NCI-H2029 (cell line): Measurements from ENCODE around the gene RTP2.

Experiments
- DNase-seq: peaks from one replicate; lab custom pipeline; 2025; lab: John Stamatoyannopoulos, UW

RTP2 gene, protein sequence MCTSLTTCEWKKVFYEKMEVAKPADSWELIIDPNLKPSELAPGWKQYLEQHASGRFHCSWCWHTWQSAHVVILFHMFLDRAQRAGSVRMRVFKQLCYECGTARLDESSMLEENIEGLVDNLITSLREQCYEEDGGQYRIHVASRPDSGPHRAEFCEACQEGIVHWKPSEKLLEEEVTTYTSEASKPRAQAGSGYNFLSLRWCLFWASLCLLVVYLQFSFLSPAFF

GRCh38 chr3:187702507-187703033, at the start of gene RTP2:
RTP2 (minus strand) TSS chr3:187702557; CDS start chr3:187702128, 429 bp downstream.
- no peak for DNase-seq

GRCh38 chr3:187750513-187751123, 48.3 kb upstream of the RTP2 start:
- peak; percentile 34 for DNase-seq

GRCh38 chr3:187750006-187750512, 47.7 kb upstream of the RTP2 start:
- peak; percentile 79 for DNase-seq

DNA sequence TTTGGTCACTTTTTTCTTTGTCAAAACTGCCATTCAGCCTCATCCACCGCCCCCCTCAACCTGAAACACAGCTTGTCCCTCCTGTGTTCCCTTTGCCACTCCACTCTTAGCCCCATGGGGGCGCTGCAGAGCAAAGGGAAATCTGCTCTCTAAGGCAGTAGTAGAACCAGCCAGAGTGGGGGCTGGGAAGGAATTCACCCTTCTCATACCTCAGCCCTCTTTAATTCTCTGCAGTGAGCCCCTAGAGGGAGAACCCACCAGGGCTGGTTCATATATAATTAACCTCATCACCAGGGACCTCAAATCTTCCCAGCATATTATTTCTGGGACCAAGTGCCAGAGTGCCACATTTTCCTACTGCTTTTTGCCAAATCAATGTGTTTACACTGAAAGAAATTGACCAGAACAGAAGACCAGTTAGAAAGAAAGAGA, 45.7 kb upstream of the RTP2 start:
- peak; percentile 76 for DNase-seq

DNA sequence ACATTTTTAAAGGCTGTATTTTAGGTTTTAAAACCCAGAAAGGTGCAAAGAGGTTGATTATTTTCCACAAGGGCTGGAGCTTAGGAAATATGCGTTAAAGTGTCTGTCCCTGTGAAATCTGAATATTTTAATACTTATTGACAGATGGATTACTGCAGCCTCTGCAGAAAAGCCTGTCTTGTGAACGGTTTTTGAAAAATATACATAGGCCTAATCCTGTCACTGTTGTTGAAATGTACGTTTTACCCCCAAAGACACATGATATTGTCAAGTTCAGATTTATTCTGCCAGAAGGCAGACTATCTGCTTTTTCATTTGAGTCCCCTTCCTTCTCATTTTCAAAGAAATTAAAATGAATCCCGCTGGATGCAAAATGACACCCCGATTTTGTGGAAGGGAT, 45.1 kb upstream of the RTP2 start:
- no peak for DNase-seq

- no peak for DNase-seq
Observed at GRCh38 chr3:187746442-187747281, 44.3 kb upstream of the RTP2 start.

GRCh38 chr3:187746059-187746441, 43.7 kb upstream of the RTP2 start:
- DNase-seq = no peak

- peak; percentile 91 for DNase-seq
Observed at GRCh38 chr3:187745201-187746058, 43.1 kb upstream of the RTP2 start, which contains the start of gene BCL6. BCL6 (minus strand) TSS chr3:187745468; CDS start chr3:187733693, 11,775 bp downstream.

GRCh38 chr3:187744169-187745151, 42.1 kb upstream of the RTP2 start:
- DNase-seq = peak; percentile 22

DNA sequence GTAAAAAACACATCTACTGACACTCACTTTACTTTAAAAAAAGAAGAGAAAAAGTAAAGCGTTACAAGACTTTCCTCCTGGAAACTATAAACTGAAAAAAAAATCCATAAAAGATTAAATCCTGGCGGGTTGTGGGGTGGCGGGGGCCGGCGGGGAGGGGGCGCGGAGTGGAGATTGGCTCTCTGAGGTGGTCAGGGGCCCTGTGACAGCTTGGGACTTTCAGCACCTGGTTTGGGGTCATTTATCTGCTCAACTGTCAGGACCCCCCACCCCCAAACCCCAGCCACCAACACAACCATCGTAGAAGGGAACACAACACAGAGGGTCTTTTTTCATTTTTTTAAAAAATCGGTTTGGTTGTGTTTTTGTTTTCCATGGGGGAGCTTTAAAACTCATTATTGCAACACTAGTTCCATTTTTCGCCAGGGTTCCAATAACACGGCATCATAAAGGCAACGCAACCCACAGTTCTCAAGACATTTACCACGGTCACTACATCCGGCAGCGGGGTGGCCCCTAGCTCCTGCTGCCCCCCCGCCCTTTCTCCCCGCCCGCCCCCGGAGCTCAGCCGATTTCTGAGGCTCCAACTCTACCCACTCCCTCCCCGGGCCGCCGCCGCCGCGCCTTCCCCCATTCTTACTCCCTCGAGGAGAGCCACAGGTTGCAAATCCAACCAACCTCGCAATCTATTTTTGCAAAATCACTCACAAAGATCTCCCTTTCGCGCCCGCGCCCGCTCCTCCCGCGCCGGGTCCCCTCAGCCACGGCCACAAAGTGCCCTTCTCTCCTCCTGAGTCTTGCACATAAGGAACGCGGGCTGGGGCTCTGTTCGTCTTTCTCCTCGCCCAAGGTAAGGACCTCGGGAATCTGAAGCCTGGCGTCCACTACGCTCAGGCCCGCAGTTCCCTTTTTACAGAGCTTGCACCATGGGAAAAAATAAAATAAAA, 41.1 kb upstream of the RTP2 start:
- no peak for DNase-seq

DNA sequence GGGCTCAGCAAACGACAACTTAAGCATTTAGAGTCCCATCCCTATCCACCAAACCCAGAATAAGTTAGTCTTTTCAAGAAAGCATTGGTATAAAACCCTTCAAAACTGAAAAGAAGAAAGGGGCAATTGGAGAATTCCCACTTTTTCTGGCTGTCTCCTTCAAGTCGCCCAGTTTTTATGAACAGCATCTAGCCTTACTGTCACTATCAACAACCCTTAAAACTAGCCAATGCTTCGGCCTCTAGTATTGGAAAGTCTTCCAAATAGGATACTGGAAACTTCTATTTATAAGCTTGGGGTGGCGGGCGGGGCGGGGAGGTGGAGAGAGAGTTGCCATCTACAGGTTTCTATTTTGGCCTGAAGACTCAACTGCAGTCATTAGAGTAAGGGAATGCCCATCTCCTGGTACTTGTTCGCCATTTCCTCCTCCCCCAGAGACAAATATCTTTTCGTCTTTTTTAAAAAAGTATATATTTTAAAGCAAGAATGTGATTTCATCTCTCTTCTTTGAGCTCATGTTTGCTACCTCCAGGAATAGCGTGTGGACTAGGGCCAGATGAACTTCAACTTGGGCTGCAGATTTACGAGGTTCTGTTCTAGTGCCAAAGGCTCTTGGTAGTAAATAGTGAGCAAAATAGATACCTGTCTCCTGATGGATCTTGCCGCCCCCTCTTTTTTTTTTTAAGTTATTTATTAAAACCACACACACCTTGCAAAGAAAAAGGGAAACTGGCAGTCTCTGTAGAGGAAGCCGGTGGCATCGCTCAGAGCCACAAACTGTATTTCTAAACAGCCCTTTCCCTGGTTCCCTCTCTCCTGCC, 40.2 kb upstream of the RTP2 start:
- no peak for DNase-seq

DNA sequence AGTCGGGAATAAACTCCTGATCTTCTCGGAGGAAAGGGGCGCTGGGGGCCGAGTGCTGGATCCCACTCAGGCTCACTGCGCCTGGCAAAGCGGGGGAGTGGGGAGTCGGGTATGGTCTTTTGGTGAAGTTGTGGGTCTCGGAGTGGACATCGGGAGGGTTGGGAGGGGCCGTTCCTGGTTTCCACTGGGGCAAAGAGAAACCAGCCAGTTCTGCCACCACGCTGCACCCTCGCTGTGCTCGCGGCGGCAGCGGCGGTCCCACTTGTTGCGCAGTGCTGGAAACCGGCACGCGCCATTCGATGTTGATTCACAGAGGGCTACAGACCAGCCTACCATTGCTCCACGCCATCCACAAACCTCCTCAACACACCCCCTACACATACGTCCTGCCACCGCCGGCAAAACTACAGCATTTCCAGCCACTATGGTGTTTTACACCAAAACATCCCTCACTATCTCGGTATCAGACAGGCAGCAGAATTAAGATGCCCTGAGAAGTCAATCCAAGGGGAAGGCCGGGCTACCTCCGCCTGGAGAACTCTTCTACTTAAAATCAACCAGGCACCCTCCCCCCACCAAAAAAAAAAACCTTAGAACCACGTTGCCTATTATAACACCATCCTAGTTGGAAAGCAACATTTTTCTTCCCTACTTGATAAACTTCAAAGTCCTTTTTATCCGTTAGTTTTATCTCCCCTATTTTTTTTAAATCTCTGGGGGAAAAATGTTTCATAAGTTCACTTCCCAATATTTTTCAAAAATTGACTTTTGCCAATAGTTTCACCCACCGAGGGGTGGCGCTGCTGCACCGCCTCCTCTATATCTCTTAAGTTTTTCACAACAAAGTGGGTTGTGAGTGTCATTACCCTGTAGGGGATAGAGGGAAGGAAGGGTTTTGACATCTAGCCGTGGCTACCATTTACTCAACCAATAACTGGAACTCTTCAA, 39.3 kb upstream of the RTP2 start:
- DNase-seq = peak; percentile 44

GRCh38 chr3:187740421-187741399, 38.4 kb upstream of the RTP2 start:
- no peak for DNase-seq

DNA sequence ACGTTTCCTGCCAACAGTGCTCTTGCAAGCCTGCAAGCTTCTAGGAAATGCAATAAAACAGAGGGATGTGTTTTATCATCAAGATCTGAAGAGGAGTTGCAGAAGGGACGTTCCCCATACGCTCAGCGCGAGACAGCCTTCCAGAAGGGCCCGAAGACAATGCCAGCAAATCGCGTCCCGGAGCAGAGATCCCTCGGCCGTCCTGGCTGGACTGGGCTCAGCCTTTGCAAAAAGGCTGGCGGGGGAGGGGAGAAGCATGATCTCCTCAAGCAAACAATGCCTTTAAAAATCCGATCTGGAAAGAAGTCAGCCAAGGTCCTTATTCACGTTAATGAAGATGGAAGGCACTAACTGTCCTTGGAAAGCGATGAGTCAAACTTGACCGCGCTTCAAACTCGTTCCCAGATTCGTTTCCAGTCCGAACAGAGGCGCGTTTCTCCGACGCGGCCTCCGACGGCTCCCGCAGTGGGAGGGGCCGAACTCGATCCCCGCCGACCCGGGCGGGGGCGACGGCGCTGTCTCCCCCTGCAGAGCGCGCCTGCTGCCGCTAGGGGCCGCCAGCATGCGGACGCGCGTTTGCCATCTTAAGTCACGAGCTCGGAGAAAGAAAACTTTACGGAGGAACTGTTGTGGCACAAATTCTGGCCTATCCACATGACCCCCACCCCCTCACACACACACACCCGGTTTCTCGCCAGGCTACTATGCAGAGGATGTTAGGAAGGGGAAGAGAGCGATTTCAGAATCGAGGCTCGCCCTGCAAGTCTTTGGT, 37.4 kb upstream of the RTP2 start:
- DNase-seq = peak; percentile 32

DNA sequence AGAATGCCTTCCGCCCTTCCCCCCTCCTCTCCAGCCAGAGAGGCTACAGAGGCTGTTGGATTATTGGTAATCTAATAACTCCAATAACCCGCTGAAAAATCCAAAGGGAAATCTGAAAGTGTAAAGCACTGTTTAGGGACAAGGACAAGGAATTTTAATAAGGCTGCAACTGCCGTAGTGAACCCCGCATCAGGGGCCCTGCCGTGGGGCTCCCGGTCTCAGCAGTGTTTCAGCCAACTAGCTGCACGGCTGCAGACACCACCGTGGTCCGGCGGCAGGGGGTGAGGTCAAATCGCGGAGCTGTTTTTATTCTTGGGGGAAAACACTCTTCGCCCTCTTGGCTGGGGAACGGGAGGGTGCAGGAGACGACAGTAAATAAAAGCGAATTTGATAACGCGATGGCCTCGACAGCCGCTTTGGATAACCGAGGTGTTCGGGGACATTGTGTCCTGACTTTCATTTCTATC, 36.8 kb upstream of the RTP2 start:
- no peak for DNase-seq
